GM18511 (cell line): ENCODE data around the gene ADARB2.
"Not testable (repeated sequence)": the region's sequence is repeated elsewhere in the genome, so short reads cannot be mapped to it uniquely, and the experiment has no call there.

Source experiments
- ATAC-seq: cut with Tn5 transposase; IDR thresholded peaks from one replicate; pipeline ENCODE4 v1.9.1; 2021; ENCODE audit warnings: mild to moderate bottlenecking, moderate library complexity; ENCODE audit not compliant: unreplicated experiment

The ADARB2 gene

GRCh38 chr10:1344408-1344807 lies 392.9 kb downstream of the ADARB2 start:
- ATAC-seq, result no peak

- ATAC-seq, result no peak
Observed at GRCh38 chr10:1343176-1343575, 394.1 kb downstream of the ADARB2 start.

DNA sequence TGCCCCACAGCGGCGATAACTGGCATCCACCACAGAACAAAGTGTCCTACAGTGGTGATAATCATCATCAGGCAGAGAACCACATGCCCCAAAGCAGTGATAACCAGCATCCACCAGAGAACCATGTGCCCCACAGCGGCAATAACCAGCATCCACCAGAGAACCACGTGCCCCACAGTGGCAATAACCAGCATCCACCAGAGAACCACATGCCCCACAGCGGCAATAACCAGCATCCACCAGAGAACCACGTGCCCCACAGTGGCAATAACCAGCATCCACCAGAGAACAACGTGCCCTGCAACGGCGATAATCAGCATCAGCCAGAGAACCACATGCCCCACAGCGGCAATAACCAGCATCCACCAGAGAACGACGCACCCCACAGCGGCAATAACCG lies 396.3 kb downstream of the ADARB2 start:
- ATAC-seq, result not testable (repeated sequence)

- no peak for ATAC-seq
Observed at GRCh38 chr10:1339396-1339795, 397.9 kb downstream of the ADARB2 start.

DNA sequence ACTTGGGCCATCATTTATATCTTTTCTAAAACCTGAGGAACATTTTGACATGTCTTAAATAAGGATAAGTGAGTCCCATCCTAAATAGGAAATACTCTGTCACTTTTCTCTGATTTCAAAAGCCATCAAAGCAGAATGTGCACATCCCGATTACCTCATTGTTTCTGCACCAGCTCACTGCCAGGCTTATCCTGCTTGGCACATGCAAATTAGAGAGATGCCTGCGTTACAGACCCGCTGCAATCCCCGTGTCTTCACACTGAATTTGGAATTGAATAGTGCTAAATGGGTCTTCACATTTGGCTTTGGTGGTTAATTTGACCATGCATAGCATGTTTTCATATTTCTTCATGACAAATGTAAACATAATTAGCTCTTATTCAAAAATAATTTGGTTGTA lies 401.7 kb downstream of the ADARB2 start:
- no peak for ATAC-seq

DNA sequence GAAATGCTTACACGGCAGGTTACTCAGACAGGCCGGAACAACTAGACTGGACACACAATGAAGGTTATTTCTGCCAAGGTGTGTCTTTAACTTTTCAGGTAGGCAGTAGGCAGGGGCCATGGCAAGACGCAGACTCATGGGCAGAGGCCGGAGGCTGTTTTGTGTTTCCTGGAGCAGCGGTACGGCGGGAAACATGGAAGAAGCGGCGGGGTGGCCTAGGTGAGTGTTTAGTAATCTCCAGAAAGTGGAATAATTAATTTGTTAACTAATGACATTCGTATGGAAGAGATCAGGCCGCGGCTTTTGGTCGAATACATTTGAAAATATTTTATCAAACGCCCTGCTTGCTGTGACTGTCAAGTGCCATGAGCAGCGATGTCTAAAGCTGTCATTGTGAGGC lies 403.3 kb downstream of the ADARB2 start:
- ATAC-seq, result no peak

GRCh38 chr10:1331560-1331959 lies 405.8 kb downstream of the ADARB2 start:
- no peak for ATAC-seq

- ATAC-seq, result no peak
Observed at GRCh38 chr10:1329622-1330021, 407.7 kb downstream of the ADARB2 start.

- no peak for ATAC-seq
Observed at GRCh38 chr10:1328981-1329614, 408.2 kb downstream of the ADARB2 start.

DNA sequence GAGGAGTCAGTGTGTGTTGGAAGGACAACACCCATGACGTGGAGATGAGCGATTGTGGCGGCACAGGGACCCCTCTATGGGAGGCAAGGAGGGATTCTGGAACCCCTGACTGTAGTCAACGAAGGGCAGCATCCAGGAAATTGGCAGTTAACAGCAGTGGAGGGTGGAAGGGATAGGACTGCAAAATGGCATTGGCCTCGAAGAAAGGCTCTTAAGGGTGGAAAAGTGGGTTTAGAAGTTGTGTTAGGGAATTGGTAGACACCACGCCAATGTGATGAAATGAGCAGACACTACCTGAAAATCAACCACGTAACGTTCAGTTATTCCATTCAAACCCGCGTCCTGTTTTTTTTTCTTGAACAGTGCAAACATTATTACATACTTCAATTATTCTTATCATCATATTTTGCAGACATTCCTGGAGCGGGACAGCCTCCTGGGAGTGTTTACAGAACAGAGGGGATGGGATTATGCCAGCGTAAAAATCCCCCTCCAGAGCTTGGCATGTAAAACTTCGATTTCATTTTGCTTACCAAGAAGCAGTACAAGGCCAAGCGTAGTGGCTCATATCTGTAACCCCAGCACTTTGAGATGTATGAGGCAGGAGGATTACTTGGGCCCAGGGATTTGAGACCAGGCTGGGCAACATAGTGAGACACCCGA lies 409.0 kb downstream of the ADARB2 start:
- ATAC-seq, result no peak

GRCh38 chr10:1327759-1328158 lies 409.6 kb downstream of the ADARB2 start:
- no peak for ATAC-seq

GRCh38 chr10:1326514-1326913 lies 410.8 kb downstream of the ADARB2 start:
- ATAC-seq, result not testable (repeated sequence)

- ATAC-seq, result no peak
Observed at GRCh38 chr10:1324903-1325302, 412.4 kb downstream of the ADARB2 start.

- ATAC-seq, result peak; percentile 63
Observed at GRCh38 chr10:1323951-1324350, 413.4 kb downstream of the ADARB2 start.

- ATAC-seq, result no peak
Observed at GRCh38 chr10:1320739-1321320, 416.5 kb downstream of the ADARB2 start.

DNA sequence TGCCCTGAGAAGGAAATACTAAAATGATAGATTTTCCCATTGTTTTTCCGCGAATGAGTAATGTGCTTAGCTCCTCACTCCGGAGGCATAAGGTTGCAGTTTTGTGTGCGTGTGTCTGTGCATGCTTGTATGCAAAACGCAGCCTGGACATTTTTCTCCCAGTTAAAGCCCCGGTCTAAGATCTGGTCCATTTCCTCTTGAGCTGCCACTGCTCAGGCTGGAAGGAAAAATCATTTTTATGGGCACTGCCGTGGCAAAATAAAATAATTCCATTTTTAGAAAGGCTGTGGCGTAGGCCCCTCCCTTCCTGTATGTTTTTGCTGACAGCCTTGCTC lies 420.5 kb downstream of the ADARB2 start:
- no peak for ATAC-seq

GRCh38 chr10:1316121-1316808 lies 421.1 kb downstream of the ADARB2 start:
- no peak for ATAC-seq

- ATAC-seq, result no peak
Observed at GRCh38 chr10:1315178-1315577, 422.1 kb downstream of the ADARB2 start.

DNA sequence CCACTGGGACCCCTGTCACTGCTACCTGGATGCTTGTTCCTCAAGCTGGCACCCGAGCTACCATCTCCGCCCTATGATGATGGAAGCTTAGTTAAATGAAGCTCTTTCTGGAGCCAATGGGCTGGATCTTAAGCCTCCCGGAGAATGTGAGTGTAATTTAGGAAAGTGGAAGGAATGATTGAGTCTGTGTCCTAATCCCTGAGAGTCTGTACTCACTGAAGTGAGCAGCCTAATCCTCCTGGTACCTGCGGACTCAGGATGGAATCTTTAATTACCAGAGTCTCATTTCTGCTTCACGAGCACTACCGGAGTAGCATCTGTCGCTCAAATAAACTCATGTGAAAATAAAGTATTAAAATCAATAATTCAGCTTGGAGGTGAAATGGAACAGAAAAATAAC lies 425.6 kb downstream of the ADARB2 start:
- ATAC-seq, result no peak

DNA sequence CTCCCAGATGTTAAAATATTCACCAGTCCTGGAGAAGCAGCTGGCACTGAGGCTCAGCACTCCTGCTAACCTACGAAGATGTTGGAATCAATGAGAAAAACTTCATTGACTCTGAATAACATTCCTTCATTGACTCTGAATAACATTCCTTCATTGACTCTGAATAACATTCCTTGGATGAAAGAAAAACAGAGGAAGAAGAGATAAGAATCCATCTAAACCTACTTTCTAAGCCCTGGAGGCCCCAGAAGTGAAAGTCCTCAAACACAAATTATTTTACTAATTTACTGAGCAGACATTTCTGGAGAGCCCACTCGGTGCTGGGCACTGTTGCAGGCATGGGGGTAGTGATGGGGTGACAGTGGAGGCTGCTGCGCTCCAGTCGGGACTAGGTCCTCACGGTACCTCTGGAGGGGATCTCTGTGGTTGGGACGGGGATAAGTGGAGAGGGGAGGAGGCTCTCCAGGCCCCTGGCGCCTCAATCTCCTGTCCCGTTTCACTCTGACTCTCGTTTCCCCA lies 427.0 kb downstream of the ADARB2 start:
- no peak for ATAC-seq

- no peak for ATAC-seq
Observed at GRCh38 chr10:1309617-1310270, 427.6 kb downstream of the ADARB2 start.
